ENCODE measurements around the gene CHD9. TPM values are rescaled to one million over a fixed set of nuclear protein-coding genes. Genes with fewer than 3 reads are reported as not detected.

The CHD9 gene
- total RNA-seq, 1 donor from 2014 or later: 77.4 TPM

Other genes with a start within 250 kb of the CHD9 start
- gene CHD9NB, start 2.1 kb upstream of the CHD9 start, total RNA-seq: 2.8 and 3.3 TPM in 2 replicates

Measured in astrocyte (in vitro differentiated cells and primary cell).